H1 (cell line): ENCODE measurements around the gene OVCA2. TPM values are rescaled to one million over a fixed set of nuclear protein-coding genes. Genes with fewer than 3 reads are reported as not detected.

Experiments
- KDM5A ChIP-seq: fragments of 200-600 bp; IDR thresholded peaks from 2 replicates; pipeline ENCODE4 v1.7.1; 2012; ENCODE audit warnings: mild to moderate bottlenecking, low read length, inconsistent platforms, mixed read lengths
- TCF12 ChIP-seq: IDR thresholded peaks from 2 replicates; pipeline ENCODE4 v1.6.1; 2011; ENCODE audit warnings: low read depth, mild to moderate bottlenecking, low read length
- polyA plus RNA-seq, 7 experiments: library from polyadenylated mRNA; depleted of rRNA in 3 of 7; stranded (reverse) in 5 of 7; unstranded in 2 of 7; fragments of >200 nt in 5 of 7; fragments of 200-250 nt in 2 of 7; gene quantifications; 1 replicate in 5 of 7; 2 replicates in 1 of 7; 4 replicates in 1 of 7; pipeline versions ENCODE4 v1.2.1 to v1.2.3, GENCODE V29; 2011 to 2013; ENCODE audit warnings: missing spikeins in 2 of 7, mixed read lengths in 2 of 7
- total RNA-seq: library from RNA; stranded (reverse); fragmentation: NEBNext Ultra II Directional; extraction: Animal tissue kit (Norgen Biotek cat#: 25700); gene quantifications from 2 replicates; pipeline ENCODE4 v1.2.1, GENCODE V29; 2021

OVCA2 gene
- total and polyA plus RNA-seq, 2 of the 8 experiments (the other 6 are each of a cell fraction or from before 2014, with no cell fraction given): 15.3 to 37.0 TPM

- TF ChIP-seq KDM5A (no peak), TCF12 (no peak)
Observed at GRCh38 chr17:2004435-2004952, 37.3 kb upstream of the OVCA2 start (continued).
